ENCODE results near the gene SDK1.

Gene SDK1

GRCh38 chr7:3994764-3995163, 693.7 kb downstream of the SDK1 start:
- no peak overlapping the region for H3K27ac ChIP-seq (ENCODE audit: extremely low read depth, low read depth, low read length)
- ChIA-PET POLR2A (no interaction called here), CTCF (interaction anchor here (0.5 kb wide), 1 partner anchor 614 kb away, joined by 4 read pairs; no protein-coding TSS in a partner anchor)
- no peaks in the 10 kb centered on the region for H3K36me3 ChIP-seq (ENCODE audit: control insufficient read depth in 2 of 2, insufficient read depth in 1 of 2, low read length in 2 of 2)
- TF ChIP-seq ZNF549 (tag by site-specific recombination; IDR thresholded peaks at IDR 0.05) (no peak), ZNF670 (tag by site-specific recombination; IDR thresholded peaks at IDR 0.05; ENCODE audit: low read depth) (no peak), ZFP37 (tag by site-specific recombination; IDR thresholded peaks at IDR 0.05) (no peak), ZFP69B (tag by site-specific recombination; IDR thresholded peaks at IDR 0.05) (no peak), ZNF488 (tag by site-specific recombination; IDR thresholded peaks at IDR 0.05) (no peak), ZBTB20 (tag by site-specific recombination; IDR thresholded peaks at IDR 0.05) (no peak), ZNF621 (tag by site-specific recombination; IDR thresholded peaks at IDR 0.05) (no peak), HIC1 (tag by site-specific recombination; IDR thresholded peaks at IDR 0.05) (no peak), ZNF16 (tag by site-specific recombination; IDR thresholded peaks at IDR 0.05; ENCODE audit: low read depth) (no peak), TSHZ1 (tag by site-specific recombination; IDR thresholded peaks at IDR 0.05; ENCODE audit: borderline replicate concordance) (no peak), ZNF558 (tag by site-specific recombination; IDR thresholded peaks at IDR 0.05) (no peak), EGR2 (tag by site-specific recombination; IDR thresholded peaks at IDR 0.05; ENCODE audit: low read depth) (no peak), ZNF514 (tag by site-specific recombination; IDR thresholded peaks at IDR 0.05) (no peak)
- no peaks in the 10 kb centered on the region for H3K9me3 ChIP-seq (ENCODE audit: control insufficient read depth, insufficient read depth, low read depth, low read length)
- H3K4me1 ChIP-seq (ENCODE audit: control insufficient read depth, insufficient read depth, low read length), result no peaks in the 10 kb centered on the region
- H3K4me3 ChIP-seq (ENCODE audit: low read depth, low read length), result no peak overlapping the region

- H3K4me3 ChIP-seq (ENCODE audit: low read depth, low read length), result no peak overlapping the region
- ChIA-PET CTCF (interaction anchor here (0.5 kb wide), 1 partner anchor 614 kb away, joined by 4 read pairs; no protein-coding TSS in a partner anchor), POLR2A (no interaction called here)
- H3K36me3 ChIP-seq (ENCODE audit: control insufficient read depth in 2 of 2, insufficient read depth in 1 of 2, low read length in 2 of 2), result no peaks in the 10 kb centered on the region
- H3K9me3 ChIP-seq (ENCODE audit: control insufficient read depth, insufficient read depth, low read depth, low read length), result no peaks in the 10 kb centered on the region
- no peaks in the 10 kb centered on the region for H3K4me1 ChIP-seq (ENCODE audit: control insufficient read depth, insufficient read depth, low read length)
- H3K27ac ChIP-seq (ENCODE audit: extremely low read depth, low read depth, low read length), result no peak overlapping the region
- TF ChIP-seq GLI4 (tag by site-specific recombination; IDR thresholded peaks at IDR 0.05), result no peak
Observed at GRCh38 chr7:3995187-3995586, 694.1 kb downstream of the SDK1 start.

- no peak for TF ChIP-seq ZNF350 (tag by site-specific recombination; IDR thresholded peaks at IDR 0.05)
- no peak for TF ChIP-seq ZNF10 (tag by site-specific recombination; IDR thresholded peaks at IDR 0.05)
- TF ChIP-seq PRDM10 (tag by site-specific recombination; IDR thresholded peaks at IDR 0.05), result no peak
- no peak for TF ChIP-seq ZNF138 (tag by site-specific recombination; IDR thresholded peaks at IDR 0.05; ENCODE audit: borderline replicate concordance)
- no peak for TF ChIP-seq BCL11B (tag by site-specific recombination; IDR thresholded peaks at IDR 0.05; ENCODE audit: low read depth)
- TF ChIP-seq ZSCAN18 (tag by site-specific recombination; IDR thresholded peaks at IDR 0.05), result no peak
- no peak for TF ChIP-seq ZNF530 (tag by site-specific recombination; IDR thresholded peaks at IDR 0.05; ENCODE audit: low read depth)
- no peak for TF ChIP-seq ZFP37 (tag by site-specific recombination; IDR thresholded peaks at IDR 0.05)
- POLR2A ChIA-PET, result no interaction called here
- Histone ChIP-seq H3K4me1 (ENCODE audit: control insufficient read depth, insufficient read depth, low read length) (no peaks in the 10 kb centered on the region), H3K27ac (ENCODE audit: extremely low read depth, low read depth, low read length) (no peak overlapping the region), H3K36me3 (ENCODE audit: control insufficient read depth in 2 of 2, insufficient read depth in 1 of 2, low read length in 2 of 2) (no peaks in the 10 kb centered on the region), H3K9me3 (ENCODE audit: control insufficient read depth, insufficient read depth, low read depth, low read length) (no peaks in the 10 kb centered on the region), H3K4me3 (ENCODE audit: low read depth, low read length) (no peak overlapping the region)
- CTCF ChIA-PET, result interaction anchor here (0.5 to 0.6 kb wide), 2 partner anchors 29 to 373 kb away, joined by 3 to 4 read pairs; no protein-coding TSS in a partner anchor
Observed at GRCh38 chr7:3998060-3998459, 697.0 kb downstream of the SDK1 start.

All from HEK293 (cell line).